Measurements from ENCODE around the gene PODXL.
"Not testable (repeated sequence)": the region's sequence is repeated elsewhere in the genome, so short reads cannot be mapped to it uniquely, and the experiment has no call there.

The PODXL gene

GRCh38 chr7:131536361-131536849 is 20.0 kb downstream of the PODXL start:
- no peak for DNase-seq

GRCh38 chr7:131533566-131534561 is 22.6 kb downstream of the PODXL start:
- DNase-seq, result no peak

GRCh38 chr7:131533151-131533559 is 23.3 kb downstream of the PODXL start:
- no peak for DNase-seq

- DNase-seq, result no peak
Observed at GRCh38 chr7:131532570-131533091, 23.8 kb downstream of the PODXL start.

GRCh38 chr7:131530137-131530536 is 26.3 kb downstream of the PODXL start:
- no peak for DNase-seq

GRCh38 chr7:131529617-131530016 is 26.8 kb downstream of the PODXL start:
- no peak for DNase-seq

GRCh38 chr7:131529179-131529578 is 27.2 kb downstream of the PODXL start:
- no peak for DNase-seq

GRCh38 chr7:131527456-131527855 is 29.0 kb downstream of the PODXL start:
- no peak for DNase-seq

GRCh38 chr7:131525820-131526219 is 30.6 kb downstream of the PODXL start:
- no peak for DNase-seq

- no peak for DNase-seq
Observed at GRCh38 chr7:131524703-131525102, 31.7 kb downstream of the PODXL start.

- no peak for DNase-seq
Observed at GRCh38 chr7:131524115-131524514, 32.3 kb downstream of the PODXL start.

GRCh38 chr7:131522325-131522930 is 34.0 kb downstream of the PODXL start:
- no peak for DNase-seq

GRCh38 chr7:131521651-131522163 is 34.7 kb downstream of the PODXL start:
- DNase-seq, result no peak

GRCh38 chr7:131518626-131519025 is 37.8 kb downstream of the PODXL start:
- DNase-seq, result no peak

- no peak for DNase-seq
Observed at GRCh38 chr7:131517218-131517923, 39.1 kb downstream of the PODXL start.

- DNase-seq, result not testable (repeated sequence)
Observed at GRCh38 chr7:131515471-131515870, 41.0 kb downstream of the PODXL start.

GRCh38 chr7:131513245-131514061 is 43.0 kb downstream of the PODXL start:
- DNase-seq, result peak; percentile 81

- DNase-seq, result no peak
Observed at GRCh38 chr7:131511774-131512535, 44.5 kb downstream of the PODXL start.

- DNase-seq, result no peak
Observed at GRCh38 chr7:131511071-131511470, 45.4 kb downstream of the PODXL start.

- no peak for DNase-seq
Observed at GRCh38 chr7:131509781-131510180, 46.6 kb downstream of the PODXL start.

All from left hindlimb (tissue), 1 donor.